ENCODE results near the gene OPA1.

Gene OPA1

GRCh38 chr3:193564012-193564411 lies 29.0 kb upstream of the OPA1 start:
- H3K4me1 ChIP-seq (ENCODE audit: insufficient read depth, low read length), result no peaks in the 10 kb centered on the region
- H3K9me3 ChIP-seq (ENCODE audit: low read length), result no peaks in the 10 kb centered on the region
- H2AFZ ChIP-seq (ENCODE audit: low read depth, low read length), result no peak overlapping the region
- no peak overlapping the region for H3K4me3 ChIP-seq (ENCODE audit: low read length)
- H3K27me3 ChIP-seq (ENCODE audit: insufficient read depth, low read length), result no peaks in the 10 kb centered on the region
- no peaks in the 10 kb centered on the region for H3K36me3 ChIP-seq (ENCODE audit: insufficient read depth, low read length)

- no peaks in the 10 kb centered on the region for H3K4me1 ChIP-seq (ENCODE audit: insufficient read depth, low read length)
- H2AFZ ChIP-seq (ENCODE audit: low read depth, low read length), result no peak overlapping the region
- no peaks in the 10 kb centered on the region for H3K9me3 ChIP-seq (ENCODE audit: low read length)
- H3K36me3 ChIP-seq (ENCODE audit: insufficient read depth, low read length), result no peaks in the 10 kb centered on the region
- no peak overlapping the region for H3K4me3 ChIP-seq (ENCODE audit: low read length)
- no peaks in the 10 kb centered on the region for H3K27me3 ChIP-seq (ENCODE audit: insufficient read depth, low read length)
Observed at GRCh38 chr3:193569119-193569518, 23.9 kb upstream of the OPA1 start.

GRCh38 chr3:193572426-193572908 lies 20.5 kb upstream of the OPA1 start:
- H2AFZ ChIP-seq (ENCODE audit: low read depth, low read length), result no peak overlapping the region
- H3K27me3 ChIP-seq (ENCODE audit: insufficient read depth, low read length), result no peaks in the 10 kb centered on the region
- H3K4me3 ChIP-seq (ENCODE audit: low read length), result no peak overlapping the region
- H3K36me3 ChIP-seq (ENCODE audit: insufficient read depth, low read length), result no peaks in the 10 kb centered on the region
- H3K9me3 ChIP-seq (ENCODE audit: low read length), result no peaks in the 10 kb centered on the region
- H3K4me1 ChIP-seq (ENCODE audit: insufficient read depth, low read length), result no peaks in the 10 kb centered on the region

GRCh38 chr3:193573403-193574191 lies 19.4 kb upstream of the OPA1 start:
- no peaks in the 10 kb centered on the region for H3K9me3 ChIP-seq (ENCODE audit: low read length)
- H3K36me3 ChIP-seq (ENCODE audit: insufficient read depth, low read length), result no peaks in the 10 kb centered on the region
- no peaks in the 10 kb centered on the region for H3K4me1 ChIP-seq (ENCODE audit: insufficient read depth, low read length)
- no peak overlapping the region for H3K4me3 ChIP-seq (ENCODE audit: low read length)
- H2AFZ ChIP-seq (ENCODE audit: low read depth, low read length), result no peak overlapping the region
- H3K27me3 ChIP-seq (ENCODE audit: insufficient read depth, low read length), result no peaks in the 10 kb centered on the region

- Histone ChIP-seq H3K4me3 (ENCODE audit: low read length) (no peak overlapping the region), H3K36me3 (ENCODE audit: insufficient read depth, low read length) (no peaks in the 10 kb centered on the region), H3K4me1 (ENCODE audit: insufficient read depth, low read length) (no peaks in the 10 kb centered on the region), H2AFZ (ENCODE audit: low read depth, low read length) (no peak overlapping the region), H3K27me3 (ENCODE audit: insufficient read depth, low read length) (no peaks in the 10 kb centered on the region), H3K9me3 (ENCODE audit: low read length) (no peaks in the 10 kb centered on the region)
Observed at GRCh38 chr3:193574488-193575070, 18.4 kb upstream of the OPA1 start.

- Histone ChIP-seq H3K27me3 (ENCODE audit: insufficient read depth, low read length) (no peaks in the 10 kb centered on the region), H3K9me3 (ENCODE audit: low read length) (no peaks in the 10 kb centered on the region), H3K36me3 (ENCODE audit: insufficient read depth, low read length) (no peaks in the 10 kb centered on the region), H2AFZ (ENCODE audit: low read depth, low read length) (no peak overlapping the region), H3K4me1 (ENCODE audit: insufficient read depth, low read length) (peaks cover 2% of the 10 kb centered on the region), H3K4me3 (ENCODE audit: low read length) (no peak overlapping the region)
Observed at GRCh38 chr3:193585530-193585929, 7.5 kb upstream of the OPA1 start.

- Histone ChIP-seq H3K9me3 (ENCODE audit: low read length) (no peaks in the 10 kb centered on the region), H3K4me1 (ENCODE audit: insufficient read depth, low read length) (peaks cover 2% of the 10 kb centered on the region), H3K36me3 (ENCODE audit: insufficient read depth, low read length) (no peaks in the 10 kb centered on the region), H3K4me3 (ENCODE audit: low read length) (no peak overlapping the region), H2AFZ (ENCODE audit: low read depth, low read length) (no peak overlapping the region), H3K27me3 (ENCODE audit: insufficient read depth, low read length) (no peaks in the 10 kb centered on the region)
Observed at GRCh38 chr3:193586526-193586925, 6.5 kb upstream of the OPA1 start.

GRCh38 chr3:193589129-193589528 lies 3.9 kb upstream of the OPA1 start:
- Histone ChIP-seq H3K27me3 (ENCODE audit: insufficient read depth, low read length) (no peaks in the 10 kb centered on the region), H3K36me3 (ENCODE audit: insufficient read depth, low read length) (no peaks in the 10 kb centered on the region), H3K4me1 (ENCODE audit: insufficient read depth, low read length) (peaks cover 10% of the 10 kb centered on the region), H3K4me3 (ENCODE audit: low read length) (no peak overlapping the region), H2AFZ (ENCODE audit: low read depth, low read length) (no peak overlapping the region), H3K9me3 (ENCODE audit: low read length) (no peaks in the 10 kb centered on the region)

GRCh38 chr3:193589616-193590015 lies 3.4 kb upstream of the OPA1 start:
- no peak overlapping the region for H2AFZ ChIP-seq (ENCODE audit: low read depth, low read length)
- H3K27me3 ChIP-seq (ENCODE audit: insufficient read depth, low read length), result no peaks in the 10 kb centered on the region
- no peaks in the 10 kb centered on the region for H3K9me3 ChIP-seq (ENCODE audit: low read length)

GRCh38 chr3:193590088-193590856 lies 2.7 kb upstream of the OPA1 start:
- Histone ChIP-seq H3K36me3 (ENCODE audit: insufficient read depth, low read length) (no peaks in the 10 kb centered on the region), H3K9me3 (ENCODE audit: low read length) (no peaks in the 10 kb centered on the region), H3K27me3 (ENCODE audit: insufficient read depth, low read length) (no peaks in the 10 kb centered on the region), H2AFZ (ENCODE audit: low read depth, low read length) (peak overlapping the region; percentile 28), H3K4me1 (ENCODE audit: insufficient read depth, low read length) (peaks cover 18% of the 10 kb centered on the region), H3K4me3 (ENCODE audit: low read length) (no peak overlapping the region)

More at GRCh38 chr3:193589616-193590015, 3.4 kb upstream of the OPA1 start:
- Histone ChIP-seq H3K4me3 (ENCODE audit: low read length) (no peak overlapping the region), H3K4me1 (ENCODE audit: insufficient read depth, low read length) (peaks cover 12% of the 10 kb centered on the region), H3K36me3 (ENCODE audit: insufficient read depth, low read length) (no peaks in the 10 kb centered on the region)

- Histone ChIP-seq H2AFZ (ENCODE audit: low read depth, low read length) (peak overlapping the region; percentile 21), H3K36me3 (ENCODE audit: insufficient read depth, low read length) (peaks cover 12% of the 10 kb centered on the region), H3K27me3 (ENCODE audit: insufficient read depth, low read length) (no peaks in the 10 kb centered on the region), H3K4me3 (ENCODE audit: low read length) (peak overlapping the region; percentile 85), H3K9me3 (ENCODE audit: low read length) (peaks cover 3% of the 10 kb centered on the region), H3K4me1 (ENCODE audit: insufficient read depth, low read length) (peaks cover 19% of the 10 kb centered on the region)
Observed at GRCh38 chr3:193593668-193594030, 641 bp downstream of the OPA1 start.

- peak overlapping the region; percentile 85 for H3K4me3 ChIP-seq (ENCODE audit: low read length)
Observed at GRCh38 chr3:193594946-193595689, 2.1 kb downstream of the OPA1 start.

More at GRCh38 chr3:193594946-193595689, 2.1 kb downstream of the OPA1 start:
- Histone ChIP-seq H3K27me3 (ENCODE audit: insufficient read depth, low read length) (no peaks in the 10 kb centered on the region), H3K36me3 (ENCODE audit: insufficient read depth, low read length) (peaks cover 14% of the 10 kb centered on the region), H3K9me3 (ENCODE audit: low read length) (peaks cover 3% of the 10 kb centered on the region), H3K4me1 (ENCODE audit: insufficient read depth, low read length) (peaks cover 19% of the 10 kb centered on the region), H2AFZ (ENCODE audit: low read depth, low read length) (no peak overlapping the region)

Measured in neuron (in vitro differentiated cells).